ENCODE data around the gene MBD2.

The MBD2 gene

DNA sequence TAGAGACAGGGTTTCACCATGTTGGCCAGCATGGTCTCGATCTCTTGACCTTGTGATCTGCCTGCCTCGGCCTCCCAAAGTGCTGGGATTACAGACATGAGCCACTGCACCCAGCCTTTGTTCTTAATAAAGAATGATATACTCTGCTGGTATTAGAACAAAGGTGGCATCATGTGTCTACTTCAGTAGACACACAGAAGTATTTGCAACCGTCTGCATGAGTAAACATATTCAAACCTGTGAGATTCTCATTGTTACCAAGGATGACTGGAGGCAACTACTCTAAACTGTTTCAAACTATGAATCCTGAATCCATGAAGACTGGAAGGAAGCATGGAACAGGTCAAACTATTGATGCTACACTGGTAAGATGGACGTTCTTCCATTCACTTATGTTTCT lies 32.1 kb downstream of the MBD2 start:
- no peak for DNase-seq

DNA sequence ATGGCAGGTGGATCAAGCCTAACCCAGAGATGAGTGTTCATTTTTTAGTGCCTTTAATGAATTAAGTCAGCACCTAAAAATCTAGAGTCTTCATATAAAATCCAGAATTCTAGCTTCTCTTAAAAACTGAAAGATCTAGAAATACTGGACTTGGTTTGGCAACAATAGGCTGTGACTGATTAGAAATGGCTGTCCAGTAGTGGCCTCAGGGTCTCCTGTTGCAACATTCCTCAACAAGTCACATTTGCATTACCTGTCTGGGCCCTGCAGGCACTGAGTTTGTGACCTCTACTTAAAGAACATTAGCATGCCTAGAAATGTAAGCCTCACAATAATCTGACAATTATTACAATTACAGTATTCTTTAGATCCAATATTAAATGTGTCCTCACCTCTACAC lies 33.1 kb downstream of the MBD2 start:
- no peak for DNase-seq

DNA sequence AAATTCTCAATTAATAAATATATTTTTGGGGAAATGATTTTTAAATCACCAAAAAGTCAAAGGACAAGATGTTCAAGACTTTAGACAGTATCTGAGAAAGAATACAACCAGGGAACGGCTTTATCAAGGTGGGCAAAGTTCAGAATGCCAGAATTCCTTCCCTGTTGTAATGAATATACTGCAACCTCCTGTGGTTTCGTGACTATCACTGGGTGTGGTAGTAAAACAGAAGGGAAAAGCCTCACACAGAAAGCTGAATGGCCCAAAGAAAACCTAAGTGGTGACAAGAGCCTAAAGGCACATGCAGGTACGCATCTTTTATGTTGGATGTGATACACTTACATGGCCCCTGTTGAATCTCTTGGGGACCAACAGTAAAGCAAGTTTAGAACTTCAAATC lies 37.1 kb downstream of the MBD2 start:
- no peak for DNase-seq

DNA sequence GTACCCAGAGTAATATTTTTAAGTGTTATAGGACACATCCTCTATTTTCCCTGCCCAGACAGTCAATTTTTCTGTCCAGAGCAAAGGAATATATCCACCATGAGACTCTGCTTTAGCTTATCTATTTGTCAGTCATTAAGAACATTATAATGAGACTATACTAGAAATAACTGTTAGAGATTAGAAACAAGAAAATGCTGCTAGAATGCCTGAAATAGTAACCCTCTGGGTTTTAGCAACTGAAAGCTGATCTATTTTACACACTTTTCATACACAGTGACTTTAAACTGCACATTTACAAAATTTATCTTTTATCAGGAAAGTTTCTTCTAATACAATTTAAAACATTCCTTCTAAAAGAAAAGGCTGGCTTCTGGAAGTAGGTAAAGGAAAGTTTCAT lies 39.6 kb downstream of the MBD2 start:
- DNase-seq = no peak

DNA sequence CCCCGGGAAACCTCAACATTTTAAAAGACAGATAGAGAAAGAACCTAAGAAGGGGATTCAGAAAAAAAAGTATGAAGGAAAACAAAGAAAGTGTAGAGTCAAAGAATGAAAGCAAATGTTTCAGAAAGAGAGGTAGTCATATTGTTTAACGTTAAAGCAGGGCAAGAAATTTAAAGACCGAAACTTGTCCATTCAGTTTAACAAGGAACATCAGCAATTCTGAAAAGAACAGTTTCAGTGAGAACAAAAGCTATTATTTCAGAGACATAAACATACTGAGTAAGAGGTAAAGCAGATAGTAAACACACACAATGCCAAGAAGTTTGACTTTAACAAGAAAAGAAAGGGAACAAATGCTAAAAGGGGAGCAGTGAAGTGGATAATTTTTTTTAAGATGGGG lies 41.1 kb downstream of the MBD2 start:
- no peak for DNase-seq

DNA sequence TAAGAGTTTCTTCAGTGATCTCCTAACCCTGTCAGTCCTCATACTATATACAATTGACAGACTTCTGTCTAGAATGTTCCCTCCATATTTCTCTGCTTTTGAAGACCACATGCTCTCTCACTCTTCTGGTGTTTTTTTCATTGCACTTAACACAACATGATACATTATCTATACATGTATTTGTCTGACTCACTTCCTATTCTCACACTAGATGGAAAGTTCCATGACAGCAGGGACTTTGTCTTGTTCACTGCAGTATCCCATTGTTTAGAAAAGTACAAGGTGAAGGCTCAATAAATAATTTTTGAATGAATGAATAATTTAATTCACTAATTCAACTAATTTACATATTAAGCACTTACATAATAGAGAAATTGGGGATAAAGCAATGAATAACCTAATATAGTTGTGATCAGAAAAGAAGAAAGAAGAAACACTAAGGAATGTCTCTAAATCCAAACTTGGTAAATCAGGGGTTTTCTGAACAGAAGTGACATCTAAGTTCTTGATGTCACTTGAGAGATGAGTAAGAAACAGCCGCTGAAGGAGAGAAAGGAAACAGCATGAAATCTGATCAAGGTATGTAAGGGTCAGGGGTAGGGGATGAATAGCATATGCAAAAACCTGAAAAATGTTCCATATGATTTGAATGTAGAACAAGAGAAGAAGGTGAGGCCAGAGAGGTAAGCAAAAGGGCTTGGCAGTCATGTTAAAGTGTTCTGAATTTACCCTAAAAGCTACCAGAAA lies 42.4 kb downstream of the MBD2 start:
- no peak for DNase-seq

DNA sequence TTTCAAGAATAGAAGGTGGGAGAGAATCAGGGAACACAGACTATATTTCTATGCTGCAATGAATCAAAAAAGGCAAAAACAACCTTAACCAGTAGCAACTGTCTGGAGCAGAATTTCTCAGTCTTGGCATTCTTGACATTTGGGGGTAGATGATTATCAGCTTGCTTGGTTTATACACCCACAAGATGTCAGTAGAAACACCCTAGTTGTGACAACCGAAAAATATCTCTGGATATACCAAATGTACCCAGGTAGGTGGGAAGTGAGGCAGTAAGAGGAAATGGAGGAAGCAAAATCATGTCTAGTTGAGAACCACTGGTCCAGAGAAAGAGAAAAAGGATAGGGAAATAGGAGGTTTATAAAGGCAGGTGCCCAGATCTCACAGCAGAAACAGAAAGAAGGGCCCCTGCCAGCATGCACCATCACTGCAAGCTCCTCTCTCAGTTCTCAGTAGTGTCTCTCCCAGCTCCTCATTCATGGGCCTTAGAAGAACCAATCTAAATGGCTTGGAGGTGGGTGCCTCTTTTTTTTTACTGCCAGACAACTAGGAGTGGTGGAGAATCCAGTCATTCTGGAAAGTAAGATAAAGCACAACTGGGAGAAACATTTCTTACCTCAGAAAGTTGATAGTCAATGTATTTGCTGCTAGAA lies 50.4 kb downstream of the MBD2 start:
- no peak for DNase-seq

DNA sequence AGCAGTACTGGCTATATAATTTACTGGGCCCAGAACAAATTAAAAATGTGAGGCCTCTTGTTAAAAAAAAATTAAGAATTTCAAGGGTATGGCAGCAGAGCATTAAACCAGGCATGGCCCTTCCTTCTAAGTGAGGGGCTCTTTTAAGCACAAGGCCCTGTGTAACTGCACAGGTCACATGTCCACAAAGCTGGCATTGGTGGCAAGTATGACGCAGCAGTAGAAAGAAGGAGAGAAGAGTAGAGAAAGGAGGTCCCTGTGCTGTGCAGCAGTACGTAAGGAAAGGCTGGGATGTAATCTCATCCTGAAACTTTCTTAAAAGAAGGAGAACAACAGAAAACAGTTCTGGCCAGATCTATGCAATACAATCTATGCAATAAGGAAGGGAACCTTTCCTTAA lies 51.2 kb downstream of the MBD2 start:
- no peak for DNase-seq

DNA sequence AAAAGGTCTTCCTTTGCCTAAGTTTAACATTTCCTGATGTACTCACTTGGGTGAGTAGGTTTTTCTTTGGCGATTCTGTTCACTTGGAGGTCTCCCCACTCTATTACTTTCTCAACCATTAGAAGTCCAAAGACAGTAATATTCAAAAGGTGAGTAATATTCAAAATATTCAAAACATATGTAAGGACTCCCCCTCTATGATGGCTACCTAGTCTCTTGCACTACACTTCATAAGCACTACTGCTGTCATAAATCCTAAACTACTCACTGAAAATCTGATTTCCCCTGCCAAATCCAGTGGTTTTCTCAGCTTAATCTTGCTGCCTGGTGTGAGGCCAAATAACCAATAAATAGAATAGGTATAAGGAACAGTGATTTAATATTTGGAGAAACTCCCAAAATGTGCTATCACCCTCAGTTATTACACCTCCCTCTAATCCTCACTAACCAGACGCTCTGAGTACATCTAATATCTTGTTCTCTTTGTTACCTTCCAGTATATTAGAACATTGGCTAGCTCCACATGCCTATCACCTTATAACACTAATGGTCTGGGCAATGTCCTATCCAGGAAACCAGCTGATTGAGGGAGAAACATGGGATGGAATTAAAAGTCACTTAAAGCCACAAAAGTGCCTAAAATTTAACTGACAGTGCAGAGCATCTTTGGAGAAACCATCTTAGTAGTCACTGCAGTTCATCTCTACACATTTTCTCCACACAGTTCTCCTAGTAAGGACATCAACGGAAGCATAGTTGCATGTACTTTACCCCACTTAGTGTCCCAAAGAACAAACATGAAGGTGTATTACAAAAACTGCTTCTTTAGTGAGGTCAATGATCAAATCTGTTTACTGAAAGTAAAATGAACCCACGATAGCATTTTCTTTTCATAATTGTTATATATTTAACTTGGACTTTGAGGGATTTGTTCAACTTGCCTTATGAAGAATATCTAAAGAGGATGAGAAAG lies 54.8 kb downstream of the MBD2 start:
- no peak for DNase-seq

DNA sequence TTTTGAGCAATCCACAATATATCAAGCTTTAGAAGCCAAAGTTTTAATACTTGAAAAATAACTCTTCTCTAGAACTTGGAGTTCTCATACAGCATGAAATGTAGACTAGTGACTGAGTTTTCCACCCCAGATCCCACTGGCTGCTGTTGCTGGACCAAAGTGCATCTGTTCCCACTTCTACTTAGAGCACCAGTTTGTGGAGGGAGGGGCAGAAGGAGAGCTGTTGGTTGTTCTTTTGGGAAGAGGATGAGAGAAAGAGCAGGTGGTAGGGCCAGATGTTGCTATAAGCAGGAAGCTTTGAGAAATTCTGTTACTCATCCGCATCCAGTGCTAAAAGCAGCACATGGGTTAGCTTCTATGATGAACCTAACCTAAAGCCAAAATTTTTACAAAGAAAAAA lies 59.0 kb downstream of the MBD2 start:
- DNase-seq = no peak

DNA sequence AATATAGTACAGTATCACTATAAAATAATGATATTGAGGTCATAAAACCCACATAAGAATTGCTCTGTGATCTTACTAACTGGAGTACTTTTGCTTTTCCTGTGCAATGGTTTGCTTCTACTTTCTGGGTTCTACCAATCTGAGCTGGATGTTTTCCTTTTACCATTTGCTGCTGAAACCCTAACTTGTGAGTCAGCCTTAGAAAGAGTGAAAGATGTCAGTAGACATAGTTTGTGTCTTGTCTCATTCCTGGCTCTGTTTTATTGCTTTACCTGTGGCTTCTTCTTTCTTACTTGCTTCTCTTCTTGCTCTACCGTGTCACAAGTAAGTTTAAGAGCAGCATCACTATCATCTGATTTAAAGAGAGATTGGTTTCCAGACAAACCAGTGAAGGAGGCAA lies 61.0 kb downstream of the MBD2 start:
- no peak for DNase-seq

DNA sequence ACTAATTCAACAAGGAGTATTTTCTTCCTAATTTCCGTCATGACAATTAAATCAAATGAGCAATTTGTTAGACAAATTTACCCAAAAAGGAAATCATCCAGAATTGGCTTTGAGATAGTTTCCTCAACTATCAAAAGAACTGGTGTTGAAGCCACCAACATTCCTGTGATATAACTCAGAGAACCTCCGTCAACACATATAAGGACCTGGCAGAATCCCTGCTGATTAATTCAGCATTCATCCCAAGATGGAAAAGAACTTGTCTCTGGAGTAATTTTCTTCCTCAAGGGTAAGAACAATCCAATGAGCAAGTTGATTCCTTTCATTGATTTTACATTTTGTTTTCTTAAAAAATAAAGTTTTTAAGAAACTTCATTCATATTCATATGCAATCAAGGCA lies 62.0 kb downstream of the MBD2 start:
- no peak for DNase-seq

DNA sequence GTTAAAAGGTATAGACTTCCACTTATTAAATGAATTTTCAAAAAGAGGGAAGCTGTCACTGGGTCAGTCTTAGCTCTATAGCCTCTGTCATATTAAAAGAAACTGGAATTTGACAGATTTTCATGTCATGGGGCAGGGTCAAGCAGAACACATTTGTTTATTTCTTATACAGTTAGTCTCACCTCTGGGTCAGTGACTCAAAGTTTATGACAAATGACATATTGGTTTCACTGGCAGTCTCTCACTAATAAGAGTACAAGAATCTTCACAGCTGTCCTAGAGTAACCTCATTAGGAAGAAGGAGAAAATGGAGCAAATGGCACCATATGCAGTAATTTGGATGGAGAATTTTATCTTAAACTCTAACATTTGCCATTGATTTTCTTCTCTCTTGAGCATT lies 63.2 kb downstream of the MBD2 start:
- no peak for DNase-seq

DNA sequence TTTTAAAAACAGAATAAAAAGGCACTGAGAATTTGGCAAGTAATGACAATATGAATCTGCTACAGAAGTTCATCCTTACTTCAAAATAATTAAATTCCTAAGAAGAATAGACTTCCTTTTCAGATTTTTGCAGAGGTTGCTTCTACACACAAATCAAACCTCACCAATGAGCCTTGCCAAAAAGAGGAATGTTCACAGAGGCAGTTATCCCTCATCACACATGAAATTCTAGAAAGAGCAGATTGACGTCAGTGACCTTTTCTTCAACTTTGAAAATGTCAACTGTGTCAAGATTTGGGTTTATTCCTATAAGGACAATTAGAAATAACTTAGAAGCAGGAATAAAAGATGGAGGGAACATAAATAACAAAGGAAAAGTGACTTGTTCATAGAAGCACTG lies 64.6 kb downstream of the MBD2 start:
- no peak for DNase-seq

DNA sequence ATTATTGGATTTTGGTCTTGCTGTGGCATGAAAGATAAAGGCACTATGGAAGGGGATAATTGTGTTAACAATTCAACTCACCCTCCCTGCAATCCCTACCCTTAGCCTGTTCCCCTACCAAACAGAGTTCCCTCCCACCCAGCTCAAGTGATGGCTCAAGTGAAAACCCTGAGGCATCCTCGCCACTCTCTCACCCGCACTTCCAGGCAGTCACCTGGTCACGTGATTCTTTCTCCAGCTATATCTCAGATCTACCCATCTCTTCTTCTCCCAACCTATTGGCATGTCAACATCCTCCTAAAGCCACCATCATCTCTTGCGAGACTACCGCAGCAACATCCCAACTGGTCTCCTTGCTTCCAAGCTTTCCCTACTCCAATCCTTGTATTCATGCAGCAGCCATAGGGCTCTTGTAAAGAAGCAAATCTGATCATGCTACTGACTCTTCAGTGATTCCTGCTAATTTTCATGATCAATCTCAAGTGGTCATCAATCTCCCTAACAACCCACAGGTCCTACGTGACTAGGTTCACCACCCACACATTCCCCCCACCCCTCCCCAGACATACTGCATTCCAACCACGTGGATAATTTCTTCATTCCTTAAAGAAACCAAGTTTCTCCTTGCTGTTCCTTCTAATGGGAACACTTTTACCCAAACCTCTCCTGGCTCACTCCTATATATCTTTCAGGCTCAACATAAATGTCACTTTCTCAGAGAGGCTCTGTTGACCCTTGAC lies 66.7 kb downstream of the MBD2 start:
- DNase-seq = no peak

DNA sequence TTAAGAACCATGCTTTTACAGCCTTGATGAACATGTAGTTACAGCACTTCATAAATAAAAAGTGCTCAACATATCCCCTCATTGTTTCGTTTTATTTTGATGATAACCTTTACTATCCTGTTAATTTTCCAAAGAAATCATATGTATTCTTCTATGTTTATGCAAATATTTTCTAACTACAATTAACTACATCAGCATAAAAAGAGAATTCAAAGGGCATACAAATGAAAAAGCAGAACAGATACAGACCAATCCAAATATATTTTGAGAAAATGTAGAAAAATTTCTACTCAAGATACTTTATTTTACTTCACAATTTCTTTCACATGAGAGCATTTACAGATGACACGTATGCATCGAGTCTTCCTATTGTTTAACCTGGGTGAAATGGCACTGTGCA lies 69.1 kb downstream of the MBD2 start:
- no peak for DNase-seq

DNA sequence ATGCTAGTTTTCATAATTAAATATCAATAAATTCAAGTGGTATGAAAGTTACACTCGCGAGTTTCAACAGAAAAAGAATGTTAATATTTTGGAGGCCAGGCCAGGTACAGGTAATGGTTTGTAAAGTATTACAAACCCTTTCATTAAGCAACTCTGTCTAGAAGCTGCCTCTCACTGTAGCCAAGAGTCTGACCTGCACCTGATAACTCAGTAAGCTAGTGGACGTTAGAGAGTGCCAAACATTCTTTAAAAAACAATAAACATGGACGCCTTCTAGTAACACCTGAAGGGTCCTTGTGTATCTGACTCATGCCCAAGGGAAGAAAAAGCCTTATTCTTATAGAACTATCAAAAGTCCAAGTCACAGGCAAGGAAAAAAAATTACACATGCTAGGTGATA lies 70.2 kb downstream of the MBD2 start:
- no peak for DNase-seq

DNA sequence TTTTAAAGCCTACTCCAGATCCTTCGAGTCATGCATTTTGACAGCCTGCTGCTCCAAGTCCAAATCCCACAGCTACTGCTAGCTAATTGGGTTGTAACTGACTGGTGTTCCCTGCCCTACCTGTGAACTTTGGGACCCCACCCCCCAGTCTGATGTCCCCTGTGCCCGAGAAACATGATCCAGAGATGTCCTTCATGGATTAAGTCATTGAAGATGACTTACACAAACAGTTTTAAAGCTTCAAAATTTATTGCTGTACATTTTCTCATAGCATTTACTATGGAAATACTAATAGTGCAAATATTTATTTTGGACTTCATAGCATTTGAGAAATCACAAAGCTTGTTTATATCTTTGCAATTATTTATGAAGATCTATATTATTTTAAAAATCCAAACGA lies 73.1 kb downstream of the MBD2 start:
- DNase-seq = no peak

DNA sequence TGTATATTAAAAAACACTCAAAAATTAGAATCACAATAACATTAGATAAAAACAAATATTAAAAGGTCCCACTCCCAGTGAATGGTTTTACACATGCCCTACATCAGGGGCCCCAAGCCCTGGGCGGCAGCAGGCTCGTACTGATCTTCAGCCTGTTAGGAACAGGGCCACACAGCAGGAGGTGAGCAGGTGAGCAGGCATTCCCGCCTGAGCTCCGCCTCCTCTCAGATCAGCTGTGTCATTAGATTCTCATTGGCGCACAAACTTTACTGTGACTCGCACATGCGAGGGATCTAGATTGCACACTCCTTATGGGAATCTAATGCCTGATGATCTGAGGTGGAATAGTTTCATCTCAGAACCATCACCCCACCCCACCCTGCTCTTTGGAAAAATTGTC lies 74.2 kb downstream of the MBD2 start:
- peak; percentile 28 for DNase-seq

DNA sequence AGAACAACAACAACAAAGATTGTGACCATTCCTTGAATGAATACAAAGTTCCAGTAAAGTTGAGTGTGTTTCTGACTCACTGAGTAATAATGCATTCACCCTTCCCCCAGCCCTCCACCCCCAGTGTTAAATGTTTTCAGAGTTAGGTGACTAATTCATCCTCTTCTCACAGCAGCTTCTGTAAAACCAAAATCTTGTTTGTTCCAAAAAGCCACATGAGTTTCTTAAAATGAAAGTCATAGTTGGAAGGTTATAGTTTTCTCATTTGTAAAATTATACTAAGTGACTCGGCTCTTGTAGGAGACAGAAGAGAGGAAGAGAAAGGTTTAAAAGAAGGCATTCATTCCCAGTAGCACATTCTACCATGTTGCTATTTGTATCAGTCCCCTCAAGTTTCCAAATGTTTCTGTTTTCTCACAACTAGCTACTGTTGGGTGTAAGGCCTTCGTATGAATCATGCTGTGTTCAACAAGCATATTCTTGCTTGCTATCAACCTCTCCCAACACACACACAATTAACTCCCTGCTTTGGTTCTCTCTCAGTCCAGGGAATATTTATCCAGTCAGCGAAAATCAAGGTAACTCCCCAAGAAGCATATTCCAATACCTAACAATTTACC lies 75.3 kb downstream of the MBD2 start:
- peak; percentile 41 for DNase-seq

DNA sequence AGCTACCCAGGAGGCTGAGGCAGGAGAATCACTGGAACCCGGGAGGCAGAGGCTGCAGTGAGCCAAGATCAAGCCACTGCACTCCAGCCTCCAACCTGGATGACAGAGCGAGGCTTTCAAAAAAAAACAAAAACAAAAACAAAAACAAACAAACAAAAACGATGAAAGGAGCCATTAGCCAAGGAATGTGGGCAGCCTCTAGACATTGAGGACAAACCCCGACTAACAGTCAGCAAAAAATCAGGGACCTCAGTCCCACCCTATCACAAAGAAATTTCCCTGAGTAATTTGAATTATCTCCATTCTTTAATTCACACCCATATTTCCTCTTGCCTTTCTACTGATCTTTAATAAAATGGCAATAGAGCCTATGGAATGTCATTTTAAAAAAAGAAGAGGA lies 75.8 kb downstream of the MBD2 start:
- DNase-seq = no peak

DNA sequence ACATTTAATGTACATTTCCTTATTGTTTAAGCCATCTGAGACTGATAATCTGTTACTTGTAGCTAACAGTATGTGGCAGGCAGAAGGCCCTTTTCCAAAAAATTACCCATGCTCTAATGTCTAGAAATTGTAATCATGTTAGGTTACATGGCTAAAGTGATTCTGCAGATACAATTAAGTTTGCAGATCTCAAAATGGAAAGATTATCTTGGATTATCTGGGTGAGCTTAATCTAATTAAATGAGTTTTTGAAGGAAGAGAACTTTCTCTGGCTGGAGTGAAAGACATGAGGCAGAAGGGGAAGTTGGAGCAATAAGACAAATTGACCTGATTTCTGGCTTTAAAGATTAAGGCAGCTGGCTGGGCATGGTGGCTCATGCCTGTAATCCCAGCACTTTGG lies 76.3 kb downstream of the MBD2 start:
- DNase-seq = no peak

DNA sequence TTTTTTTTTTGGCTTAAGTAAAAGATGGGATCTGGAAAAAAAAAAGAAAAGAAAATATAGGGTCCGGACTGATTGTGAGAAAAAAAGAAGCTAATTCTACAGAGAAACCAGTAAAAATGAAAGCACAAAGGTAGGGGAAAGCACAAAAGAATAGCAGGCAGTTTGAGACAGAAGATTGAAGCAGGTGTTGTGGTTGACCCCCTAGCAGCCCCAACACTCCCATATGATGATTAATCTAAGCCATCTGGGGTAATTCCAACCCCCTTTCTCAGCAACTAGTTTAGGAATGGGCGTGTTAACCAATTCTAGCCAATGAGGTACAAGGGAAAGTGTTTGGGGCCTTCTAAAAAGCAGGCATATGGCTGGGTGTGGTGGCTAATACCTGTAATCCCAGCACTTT lies 77.0 kb downstream of the MBD2 start:
- DNase-seq = no peak
